Measurements from ENCODE around the gene CCDC87.

The CCDC87 gene

GRCh38 chr11:66625041-66625751 is 32.3 kb upstream of the CCDC87 start:
- TF ChIP-seq RAD21 (IDR thresholded peaks at IDR 0.05; ENCODE audit: low read depth): no peak
- TF ChIP-seq TEAD4 (IDR thresholded peaks at IDR 0.05): no peak
- no peak for TF ChIP-seq NFIC (IDR thresholded peaks at IDR 0.05)

- TF ChIP-seq EGR1 (IDR thresholded peaks at IDR 0.05) (no peak), REST (IDR thresholded peaks at IDR 0.05; ENCODE audit: low read depth) (no peak), TEAD4 (IDR thresholded peaks at IDR 0.05) (no peak), FOXM1 (IDR thresholded peaks at IDR 0.05; ENCODE audit: borderline replicate concordance, low read depth) (no peak), YY1 (IDR thresholded peaks at IDR 0.05; ENCODE audit: low read depth) (no peak), TAF1 (IDR thresholded peaks at IDR 0.05; ENCODE audit: low read depth) (no peak), NFIC (IDR thresholded peaks at IDR 0.05) (no peak), ZBTB7A (IDR thresholded peaks at IDR 0.05; ENCODE audit: low read depth) (no peak), USF1 (IDR thresholded peaks at IDR 0.05) (no peak), RAD21 (IDR thresholded peaks at IDR 0.05; ENCODE audit: low read depth) (no peak), CEBPB (IDR thresholded peaks at IDR 0.05) (no peak)
These were observed 31.6 kb upstream of the CCDC87 start for GRCh38 chr11:66624450-66624849.

- TF ChIP-seq TEAD4 (IDR thresholded peaks at IDR 0.05) (no peak), ZBTB7A (IDR thresholded peaks at IDR 0.05; ENCODE audit: low read depth) (no peak), CEBPB (IDR thresholded peaks at IDR 0.05) (no peak), CREB1 (IDR thresholded peaks at IDR 0.05; ENCODE audit: low read depth) (no peak), NFIC (IDR thresholded peaks at IDR 0.05) (no peak), EP300 (IDR thresholded peaks at IDR 0.05; ENCODE audit: borderline replicate concordance) (no peak), RAD21 (IDR thresholded peaks at IDR 0.05; ENCODE audit: low read depth) (no peak), MAX (IDR thresholded peaks at IDR 0.05) (no peak), EGR1 (IDR thresholded peaks at IDR 0.05) (no peak), TAF1 (IDR thresholded peaks at IDR 0.05; ENCODE audit: low read depth) (no peak), TCF12 (IDR thresholded peaks at IDR 0.05; ENCODE audit: low read depth) (no peak), FOXM1 (IDR thresholded peaks at IDR 0.05; ENCODE audit: borderline replicate concordance, low read depth) (no peak), USF1 (IDR thresholded peaks at IDR 0.05) (no peak), REST (IDR thresholded peaks at IDR 0.05; ENCODE audit: low read depth) (no peak), YY1 (IDR thresholded peaks at IDR 0.05; ENCODE audit: low read depth) (no peak)
These were observed 26.3 kb upstream of the CCDC87 start for GRCh38 chr11:66619080-66619554.

- peak; percentile 49; the same call in 1 of the 2 replicates for TF ChIP-seq ZBTB7A (IDR thresholded peaks at IDR 0.05; ENCODE audit: low read depth)
- TF ChIP-seq EGR1 (IDR thresholded peaks at IDR 0.05): no peak
These were observed 24.4 kb upstream of the CCDC87 start for GRCh38 chr11:66617155-66617834.

GRCh38 chr11:66616379-66617154 is 23.7 kb upstream of the CCDC87 start, which contains the start of gene RBM14:
TSS of gene RBM14 (plus strand) at chr11:66616630. CDS start at chr11:66616721, 91 bp downstream.
- TF ChIP-seq MAX (IDR thresholded peaks at IDR 0.05): peak; percentile 82
- 0 out of 2 replicates have a peak, but pooled peaks have one; percentile 13 for TF ChIP-seq USF1 (IDR thresholded peaks at IDR 0.05)
- peak; percentile 66 for TF ChIP-seq CREB1 (IDR thresholded peaks at IDR 0.05; ENCODE audit: low read depth)
- TF ChIP-seq TCF12 (IDR thresholded peaks at IDR 0.05; ENCODE audit: low read depth): no peak
- TF ChIP-seq YY1 (IDR thresholded peaks at IDR 0.05; ENCODE audit: low read depth): peak; percentile 85
- peak; percentile 97 for TF ChIP-seq TAF1 (IDR thresholded peaks at IDR 0.05; ENCODE audit: low read depth)
- no peak; the same call in 1 of the 2 replicates for TF ChIP-seq TEAD4 (IDR thresholded peaks at IDR 0.05)

Data from Ishikawa (cell line).